Left ventricle myocardium inferior (tissue), 1 donor: ENCODE data around the gene AATF. TPM values are rescaled to one million over a fixed set of nuclear protein-coding genes. Genes with fewer than 3 reads are reported as not detected.

Experiments
- DNase-seq: peaks from one replicate; pipeline ENCODE4 v3.0.0-alpha.2; 2020
- H3K27ac ChIP-seq: fragments of 200-600 bp; replicated peaks from 2 replicates; pipeline ENCODE4 v1.8.0; 2021
- H3K27me3 ChIP-seq: fragments of 200-600 bp; 2 replicates; pipeline ENCODE4 v1.8.0; 2021; ENCODE audit warnings: low read depth
- H3K36me3 ChIP-seq: fragments of 200-600 bp; 2 replicates; pipeline ENCODE4 v1.8.0; 2021
- H3K4me1 ChIP-seq: fragments of 200-600 bp; 2 replicates; pipeline ENCODE4 v1.8.0; 2021
- H3K4me3 ChIP-seq: fragments of 200-600 bp; 2 replicates; pipeline ENCODE4 v1.8.0; 2021; ENCODE audit warnings: mild to moderate bottlenecking, moderate library complexity
- H3K9me3 ChIP-seq: fragments of 200-600 bp; replicated peaks from 2 replicates; pipeline ENCODE4 v1.8.0; 2021
- CTCF ChIP-seq: fragments of 200-600 bp; IDR thresholded peaks from 2 replicates; pipeline ENCODE4 v1.8.0; 2021; ENCODE audit warnings: antibody characterized with exemption, mild to moderate bottlenecking, borderline replicate concordance
- intact Hi-C: fragments of 100-400 bp; cut with micrococcal nuclease; formaldehyde crosslinking; loops from one replicate; pipeline ENCODE4 v1.11.0; 2022
- total RNA-seq: library from RNA; stranded (reverse); fragmentation: NEBNext Ultra II Directional; extraction: Animal tissue kit (Norgen Biotek cat#: 25700); gene quantifications from one replicate; pipeline ENCODE4 v1.2.1, GENCODE V29; 2021
- donor health status: DM: no; HTN: yes; CAD: no; lungs with severe emphysema.

The AATF gene
- total RNA-seq, 1 donor from 2014 or later = 24.2 TPM

DNA sequence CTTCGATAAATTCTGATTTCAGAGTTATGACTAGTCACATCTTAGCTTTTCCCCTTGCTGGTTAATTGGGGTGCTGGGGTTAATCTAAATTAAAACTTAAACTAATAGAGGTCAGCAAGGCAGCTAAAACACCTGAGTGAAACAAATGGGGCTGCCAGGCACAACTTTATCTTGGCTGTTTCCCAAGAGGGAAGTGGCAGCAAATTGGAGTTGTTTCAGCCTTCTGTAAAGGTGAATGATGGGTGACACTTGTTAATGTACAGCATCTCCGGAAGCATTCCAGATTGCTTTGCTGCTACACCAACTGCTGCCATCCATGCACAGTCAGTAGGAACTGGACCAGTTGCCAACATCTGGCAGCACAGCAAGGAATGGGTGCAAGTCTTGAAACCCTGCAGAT lies 43.9 kb downstream of the AATF start:
- intact Hi-C loops = no loop called here
- Histone ChIP-seq H3K27ac (no peak overlapping the region), H3K36me3 (peaks cover 93% of the 10 kb centered on the region), H3K4me1 (no peaks in the 10 kb centered on the region), H3K4me3 (no peak overlapping the region), H3K27me3 (no peaks in the 10 kb centered on the region), H3K9me3 (no peaks in the 10 kb centered on the region)
- DNase-seq = no peak
- no peak for TF ChIP-seq CTCF

GRCh38 chr17:36993227-36993626 lies 44.5 kb downstream of the AATF start:
- no peak overlapping the region for H3K27ac ChIP-seq
- no peak for TF ChIP-seq CTCF
- intact Hi-C loops = no loop called here
- H3K36me3 ChIP-seq = peaks cover 93% of the 10 kb centered on the region
- H3K9me3 ChIP-seq = no peaks in the 10 kb centered on the region
- no peak overlapping the region for H3K4me3 ChIP-seq
- no peaks in the 10 kb centered on the region for H3K27me3 ChIP-seq
- no peak for DNase-seq
- H3K4me1 ChIP-seq = no peaks in the 10 kb centered on the region

DNA sequence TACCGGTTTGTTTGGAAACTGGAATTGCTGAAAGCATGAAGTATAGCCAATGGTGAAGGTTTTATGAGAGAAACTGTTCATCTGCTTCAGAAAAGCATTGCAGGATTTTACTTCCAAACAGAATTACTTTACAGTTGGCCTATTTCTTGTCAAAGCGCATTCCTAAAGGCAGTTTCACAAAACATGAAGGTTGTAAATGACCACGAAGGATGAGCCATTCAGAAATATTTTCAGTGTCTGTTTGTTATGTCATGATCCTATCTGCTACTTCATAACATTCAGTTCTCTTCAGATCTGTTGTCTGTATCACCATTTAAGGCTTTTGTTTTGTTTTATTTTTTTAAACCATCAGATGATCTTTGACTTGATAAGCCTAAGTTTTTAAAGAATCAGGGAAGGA lies 45.7 kb downstream of the AATF start:
- Histone ChIP-seq H3K4me3 (no peak overlapping the region), H3K27ac (no peak overlapping the region), H3K36me3 (peaks cover 86% of the 10 kb centered on the region), H3K4me1 (no peaks in the 10 kb centered on the region), H3K9me3 (no peaks in the 10 kb centered on the region), H3K27me3 (no peaks in the 10 kb centered on the region)
- no peak for TF ChIP-seq CTCF
- DNase-seq = no peak
- intact Hi-C loops = no loop called here

GRCh38 chr17:36999471-36999870 lies 50.7 kb downstream of the AATF start:
- Histone ChIP-seq H3K9me3 (peaks cover 9% of the 10 kb centered on the region), H3K36me3 (peaks cover 49% of the 10 kb centered on the region), H3K27ac (no peak overlapping the region), H3K4me1 (no peaks in the 10 kb centered on the region), H3K4me3 (no peak overlapping the region), H3K27me3 (no peaks in the 10 kb centered on the region)
- DNase-seq = no peak
- TF ChIP-seq CTCF = no peak
- intact Hi-C loops = no loop called here

GRCh38 chr17:37016780-37017179 lies 68.0 kb downstream of the AATF start:
- no peak for DNase-seq
- TF ChIP-seq CTCF = no peak
- Histone ChIP-seq H3K36me3 (peaks cover 7% of the 10 kb centered on the region), H3K4me3 (no peak overlapping the region), H3K27ac (no peak overlapping the region), H3K4me1 (no peaks in the 10 kb centered on the region), H3K9me3 (no peaks in the 10 kb centered on the region), H3K27me3 (no peaks in the 10 kb centered on the region)
- intact Hi-C loops = no loop called here

DNA sequence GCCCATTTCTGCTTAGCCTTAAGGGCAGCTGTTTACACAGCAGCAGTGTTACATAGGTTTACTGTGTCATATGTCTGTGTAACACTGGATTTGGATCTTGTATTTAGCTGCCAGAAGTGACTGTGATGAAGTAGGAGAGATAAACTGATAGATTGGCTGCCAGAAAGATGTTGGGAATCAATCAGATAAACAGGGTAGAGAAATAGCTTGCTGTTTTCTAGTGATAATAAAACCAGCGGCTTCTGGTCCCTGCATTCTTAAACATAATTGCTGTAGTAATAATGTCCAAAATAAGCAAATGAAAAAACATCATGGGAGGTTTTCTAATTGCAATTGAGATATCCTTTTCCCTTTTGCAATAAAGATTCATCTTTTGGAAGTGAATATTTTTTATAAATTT lies 68.7 kb downstream of the AATF start:
- Histone ChIP-seq H3K27me3 (no peaks in the 10 kb centered on the region), H3K36me3 (peaks cover 7% of the 10 kb centered on the region), H3K9me3 (no peaks in the 10 kb centered on the region), H3K4me3 (no peak overlapping the region), H3K4me1 (no peaks in the 10 kb centered on the region), H3K27ac (no peak overlapping the region)
- no peak for DNase-seq
- intact Hi-C loops = no loop called here
- no peak for TF ChIP-seq CTCF
